IgD-negative memory B cell (primary cell): ENCODE results near the gene CCN2. TPM values are rescaled to one million over a fixed set of nuclear protein-coding genes. Genes with fewer than 3 reads are reported as not detected.
A peak's percentile ranks its signal among the peaks of the same experiment; 100 is the strongest.
"Not testable (repeated sequence)": the region's sequence is repeated elsewhere in the genome, so short reads cannot be mapped to it uniquely, and the experiment has no call there.

Experiments used
- H3K27ac Mint-ChIP-seq, 3 donors: one replicate each; pipeline ENCODE4 v1.8.0; 2020 to 2022; ENCODE audit warnings: mild to moderate bottlenecking in 3 of 3, mixed read lengths in 3 of 3, moderate library complexity in 1 of 3
- H3K27me3 Mint-ChIP-seq: one replicate; pipeline ENCODE4 v1.8.0; 2021; ENCODE audit warnings: mixed read lengths
- H3K36me3 Mint-ChIP-seq: one replicate; pipeline ENCODE4 v1.8.0; 2020; ENCODE audit warnings: mild to moderate bottlenecking, mixed read lengths
- H3K4me1 Mint-ChIP-seq, 3 donors: one replicate each; pipeline ENCODE4 v1.8.0; 2020 to 2022; ENCODE audit warnings: mixed read lengths in 3 of 3, mild to moderate bottlenecking in 1 of 3
- H3K4me3 Mint-ChIP-seq, 4 donors: one replicate each; pipeline ENCODE4 v1.8.0; 2020 to 2022; ENCODE audit warnings: mild to moderate bottlenecking in 4 of 4, mixed read lengths in 4 of 4, moderate library complexity in 3 of 4
- H3K9me3 Mint-ChIP-seq, 3 donors: one replicate each; pipeline ENCODE4 v1.8.0; 2020 to 2021; ENCODE audit warnings: mixed read lengths in 3 of 3, mild to moderate bottlenecking in 1 of 3
- polyA plus RNA-seq: library from polyadenylated mRNA; unstranded; fragments of 300-500 nt; fragmentation: Illumina TruSeq; gene quantifications from one replicate; pipeline ENCODE4 v1.2.3, GENCODE V29; 2021

CCN2 gene
- polyA plus RNA-seq, 1 donor from 2014 or later, result not detected

DNA sequence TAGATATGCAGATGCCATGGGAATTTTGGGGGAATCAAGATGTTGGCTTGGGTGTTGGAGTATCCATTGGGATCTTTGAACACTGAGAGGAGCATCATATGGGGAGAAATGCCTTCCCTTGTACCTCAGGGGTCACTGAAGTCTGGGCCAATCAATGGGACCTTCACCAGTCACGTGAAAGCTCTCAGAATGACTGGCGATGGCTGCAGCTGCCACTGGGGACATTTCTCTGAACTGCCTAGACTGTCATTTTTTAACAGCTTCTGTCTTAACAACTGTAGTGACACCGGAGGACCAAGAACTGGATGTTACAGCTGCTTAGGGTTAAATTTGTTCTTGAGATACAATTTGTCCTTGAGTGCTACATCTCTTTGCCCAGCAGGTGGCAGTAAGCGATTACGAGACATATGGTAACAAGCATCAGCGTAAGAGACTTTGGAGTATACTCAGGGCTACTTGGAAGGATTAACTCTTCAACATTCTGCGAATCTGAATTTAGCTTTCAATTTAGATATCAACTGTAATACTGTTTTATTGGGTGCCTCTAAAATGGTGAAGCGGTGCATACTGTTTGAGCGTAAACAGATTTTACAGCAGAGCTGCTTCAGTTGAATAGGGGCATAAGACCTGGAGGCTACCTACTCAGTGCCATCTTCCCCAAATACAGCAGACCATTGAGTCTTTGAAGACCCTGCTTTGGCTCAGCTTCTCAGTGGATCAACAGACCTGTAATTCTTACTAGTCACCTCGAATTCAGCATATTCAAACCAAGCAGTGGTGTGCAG is 36.0 kb downstream of the CCN2 start:
- Mint-ChIP-seq H3K27ac (no peak overlapping the region), H3K36me3 (no peaks in the 10 kb centered on the region), H3K9me3 (no peaks in the 10 kb centered on the region), H3K4me3 (no peak overlapping the region), H3K4me1 (peaks cover 9 to 21% (median 11%) of the 10 kb centered on the region in 3 donors), H3K27me3 (peaks cover 18% of the 10 kb centered on the region)

DNA sequence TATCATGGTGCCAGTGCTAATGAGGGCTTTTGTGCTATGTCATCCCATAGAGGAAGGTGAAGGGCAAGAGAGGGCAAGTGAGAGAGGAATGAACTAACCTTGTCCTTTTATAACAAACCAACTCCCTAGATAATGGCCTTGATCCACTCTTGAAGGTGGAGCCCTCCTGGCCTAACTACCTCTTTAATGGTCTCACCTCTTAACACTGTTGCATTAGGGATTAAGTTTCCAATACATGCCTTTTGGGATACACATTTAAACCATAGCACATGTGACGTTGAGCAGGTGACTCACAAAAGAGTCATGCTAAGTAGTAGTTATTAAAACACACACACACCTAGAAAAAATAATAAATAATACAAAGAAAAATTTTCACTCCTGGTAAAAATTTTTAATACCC is 36.9 kb downstream of the CCN2 start:
- peaks cover 16% of the 10 kb centered on the region for H3K27me3 Mint-ChIP-seq
- no peak overlapping the region for H3K27ac Mint-ChIP-seq
- peaks cover 0 to 1% (median 0%) of the 10 kb centered on the region in 3 donors for H3K9me3 Mint-ChIP-seq
- no peak overlapping the region for H3K4me3 Mint-ChIP-seq
- peaks cover 10 to 21% (median 11%) of the 10 kb centered on the region in 3 donors for H3K4me1 Mint-ChIP-seq
- H3K36me3 Mint-ChIP-seq, result no peaks in the 10 kb centered on the region

DNA sequence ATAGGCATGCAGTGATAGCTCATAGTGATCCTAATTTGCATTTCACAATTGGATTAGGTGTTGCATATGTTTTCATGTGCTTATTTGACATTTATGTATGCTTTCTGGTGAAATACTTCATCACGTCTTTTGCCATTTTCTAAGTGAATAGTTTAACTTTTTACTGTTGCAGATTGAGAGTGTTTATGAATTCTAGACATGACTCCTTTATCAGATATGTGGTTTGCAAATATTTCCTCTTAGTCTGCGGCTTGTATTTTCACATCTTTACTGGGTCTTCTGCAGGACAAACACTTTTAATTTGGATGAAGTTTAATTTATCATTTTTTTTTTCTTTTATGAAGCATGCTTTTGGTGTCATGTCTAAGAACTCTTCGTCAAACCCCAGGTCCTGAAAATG is 39.2 kb downstream of the CCN2 start:
- no peak overlapping the region for H3K4me3 Mint-ChIP-seq
- peaks cover 2 to 11% (median 2%) of the 10 kb centered on the region in 3 donors for H3K4me1 Mint-ChIP-seq
- H3K27me3 Mint-ChIP-seq, result peaks cover 16% of the 10 kb centered on the region
- H3K36me3 Mint-ChIP-seq, result no peaks in the 10 kb centered on the region
- H3K27ac Mint-ChIP-seq, result no peak overlapping the region
- H3K9me3 Mint-ChIP-seq, result peaks cover 0 to 1% (median 0%) of the 10 kb centered on the region in 3 donors

DNA sequence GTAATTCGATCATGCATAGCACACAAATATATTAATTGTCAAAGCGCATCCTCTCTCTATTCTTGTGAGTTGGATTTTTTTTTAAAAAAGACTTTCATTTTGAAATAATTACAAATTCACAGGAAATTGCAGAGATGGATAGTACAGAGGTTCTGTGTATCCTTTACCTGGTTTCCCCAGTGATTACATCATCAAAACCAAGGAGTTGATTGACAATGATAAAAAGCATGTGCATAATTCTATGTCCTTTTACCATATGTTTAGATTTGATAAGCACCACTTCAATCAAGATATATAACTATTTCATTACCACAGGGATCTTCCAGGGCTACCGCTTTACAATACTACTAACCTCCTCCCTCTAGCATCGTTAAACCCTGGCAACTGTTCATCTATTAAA is 40.2 kb downstream of the CCN2 start:
- H3K27ac Mint-ChIP-seq, result no peak overlapping the region
- no peaks in the 10 kb centered on the region for H3K36me3 Mint-ChIP-seq
- peaks cover 0 to 1% (median 0%) of the 10 kb centered on the region in 3 donors for H3K9me3 Mint-ChIP-seq
- no peak overlapping the region for H3K4me3 Mint-ChIP-seq
- peaks cover 14% of the 10 kb centered on the region for H3K27me3 Mint-ChIP-seq
- H3K4me1 Mint-ChIP-seq, result peaks cover 2 to 10% (median 2%) of the 10 kb centered on the region in 3 donors

DNA sequence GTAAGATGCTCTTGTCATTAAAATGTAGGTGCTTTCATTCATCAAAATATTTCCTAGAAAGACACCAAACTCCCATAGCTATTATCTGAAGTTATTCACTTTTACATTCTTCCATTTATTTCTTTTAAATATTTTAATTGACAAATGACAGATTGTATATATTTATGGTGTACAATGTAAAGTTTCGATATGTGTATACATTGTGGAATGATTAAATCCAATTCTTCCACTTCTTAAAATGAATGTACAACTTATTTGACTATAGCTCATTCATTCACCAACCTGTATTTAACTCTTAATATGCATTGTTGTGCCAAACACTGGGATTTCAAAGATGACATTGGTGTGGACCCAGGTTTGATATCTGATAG is 41.0 kb downstream of the CCN2 start:
- Mint-ChIP-seq H3K4me3 (no peak overlapping the region), H3K27ac (no peak overlapping the region), H3K36me3 (no peaks in the 10 kb centered on the region), H3K4me1 (peaks cover 2 to 7% (median 2%) of the 10 kb centered on the region in 3 donors), H3K27me3 (peaks cover 14% of the 10 kb centered on the region), H3K9me3 (peaks cover 0 to 1% (median 0%) of the 10 kb centered on the region in 3 donors)

DNA sequence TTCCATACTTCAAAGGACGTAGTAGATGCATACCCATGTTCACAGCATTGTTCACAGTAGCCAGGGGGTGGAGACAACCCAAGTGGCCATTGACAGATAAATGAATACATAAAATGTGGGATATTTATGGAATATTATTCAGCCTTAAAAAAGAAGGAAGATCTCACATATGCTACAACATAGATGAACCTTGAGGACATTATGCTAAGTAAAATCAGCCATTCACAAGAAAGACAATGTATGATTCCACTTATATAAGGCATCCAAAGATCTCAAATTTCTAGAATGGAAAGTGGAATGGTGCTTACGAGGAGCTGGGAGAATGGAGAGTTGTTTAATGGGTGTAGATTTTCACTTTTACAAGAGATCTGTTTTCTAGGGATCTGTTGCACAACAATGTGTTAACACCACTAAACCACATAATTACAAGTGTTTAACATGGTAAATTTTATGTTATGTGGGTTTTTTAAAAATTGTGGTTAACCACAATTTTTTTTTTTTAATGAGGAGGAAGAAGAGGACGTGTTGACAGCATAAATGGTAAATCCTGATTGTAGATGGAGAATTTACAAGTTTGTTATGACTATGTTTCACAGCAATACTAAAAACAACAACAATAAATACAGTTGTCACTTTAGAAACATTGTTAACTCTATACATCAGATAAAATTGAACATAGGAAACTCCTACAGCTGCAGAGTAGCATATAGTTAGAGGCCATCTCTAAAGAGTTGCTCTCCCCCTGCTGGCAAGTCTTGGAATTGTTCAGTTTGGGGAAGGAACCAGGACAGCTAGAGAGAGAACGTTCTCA is 41.6 kb downstream of the CCN2 start:
- Mint-ChIP-seq H3K9me3 (peaks cover 0 to 1% (median 0%) of the 10 kb centered on the region in 3 donors), H3K27ac (peak overlapping the region in 2 of 3 donors; percentile 27 to 59), H3K27me3 (peaks cover 10% of the 10 kb centered on the region), H3K4me3 (no peak overlapping the region), H3K4me1 (peaks cover 2 to 5% (median 2%) of the 10 kb centered on the region in 3 donors), H3K36me3 (no peaks in the 10 kb centered on the region)

DNA sequence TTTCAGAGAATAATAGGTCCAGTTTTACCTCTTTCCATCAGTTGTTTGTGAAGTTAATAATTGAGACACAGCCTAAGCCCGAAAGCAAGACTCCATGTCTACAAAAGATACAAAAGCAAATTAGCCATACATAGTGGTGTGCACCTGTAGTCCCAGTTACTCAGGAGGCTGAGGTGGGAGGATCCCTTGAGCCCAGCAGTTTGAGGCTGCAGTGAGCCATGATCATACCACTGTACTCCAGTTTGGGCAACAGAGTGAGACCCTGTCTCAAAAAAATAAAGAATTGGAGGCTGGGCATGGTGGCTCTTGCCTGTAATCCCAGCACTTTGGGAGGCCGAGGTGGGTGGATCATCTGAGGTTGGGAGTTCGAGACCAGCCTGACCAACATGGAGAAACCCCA is 42.4 kb downstream of the CCN2 start:
- H3K4me1 Mint-ChIP-seq, H3K27me3 Mint-ChIP-seq, H3K9me3 Mint-ChIP-seq, H3K36me3 Mint-ChIP-seq, H3K4me3 Mint-ChIP-seq: not testable (repeated sequence)
- H3K27ac Mint-ChIP-seq, result peak overlapping the region in 1 of 3 donors; percentile 13

DNA sequence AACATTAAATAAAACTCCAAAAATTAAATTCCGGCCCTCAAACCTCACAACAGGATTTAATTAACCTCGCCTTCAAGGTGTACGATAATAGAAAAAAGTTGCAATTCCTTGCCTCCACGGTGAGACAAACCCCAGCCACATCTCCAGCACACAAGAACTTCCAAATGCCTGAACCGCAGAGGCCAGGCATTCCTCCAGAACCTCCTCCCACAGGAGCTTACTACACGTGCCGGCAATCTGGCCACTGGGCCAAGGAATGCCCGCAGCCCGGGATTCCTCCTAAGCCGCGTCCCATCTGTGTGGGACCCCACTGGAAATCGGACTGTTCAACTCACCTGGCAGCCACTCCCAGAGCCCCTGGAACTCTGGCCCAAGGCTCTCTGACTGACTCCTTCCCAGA is 47.4 kb downstream of the CCN2 start:
- H3K27ac Mint-ChIP-seq, H3K9me3 Mint-ChIP-seq, H3K27me3 Mint-ChIP-seq, H3K36me3 Mint-ChIP-seq, H3K4me3 Mint-ChIP-seq, H3K4me1 Mint-ChIP-seq: not testable (repeated sequence)

DNA sequence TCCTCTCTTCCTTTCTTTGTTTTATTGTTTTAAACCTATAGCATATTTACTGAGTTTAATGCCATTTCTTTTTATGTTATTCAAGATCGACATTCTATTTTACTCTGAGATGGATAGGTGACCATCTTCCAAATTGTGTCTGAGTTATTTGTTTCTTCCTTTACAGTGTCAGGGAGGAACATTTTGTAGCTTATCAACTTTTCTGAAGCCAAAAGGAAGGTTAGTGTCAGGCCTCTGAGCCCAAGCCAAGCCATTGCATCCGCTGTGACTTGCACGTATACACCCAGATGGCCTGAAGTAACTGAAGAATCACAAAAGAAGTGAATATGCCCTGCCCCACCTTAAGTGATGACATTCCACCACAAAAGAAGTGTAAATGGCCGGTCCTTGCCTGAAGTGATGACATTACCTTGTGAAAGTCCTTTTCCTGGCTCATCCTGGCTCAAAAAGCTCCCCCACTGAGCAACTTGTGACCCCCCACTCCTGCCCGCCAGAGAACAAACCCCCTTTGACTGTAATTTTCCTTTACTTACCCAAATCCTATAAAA is 49.8 kb downstream of the CCN2 start:
- not testable (repeated sequence) for H3K4me3 Mint-ChIP-seq, H3K36me3 Mint-ChIP-seq, H3K27me3 Mint-ChIP-seq, H3K27ac Mint-ChIP-seq, H3K9me3 Mint-ChIP-seq, H3K4me1 Mint-ChIP-seq

DNA sequence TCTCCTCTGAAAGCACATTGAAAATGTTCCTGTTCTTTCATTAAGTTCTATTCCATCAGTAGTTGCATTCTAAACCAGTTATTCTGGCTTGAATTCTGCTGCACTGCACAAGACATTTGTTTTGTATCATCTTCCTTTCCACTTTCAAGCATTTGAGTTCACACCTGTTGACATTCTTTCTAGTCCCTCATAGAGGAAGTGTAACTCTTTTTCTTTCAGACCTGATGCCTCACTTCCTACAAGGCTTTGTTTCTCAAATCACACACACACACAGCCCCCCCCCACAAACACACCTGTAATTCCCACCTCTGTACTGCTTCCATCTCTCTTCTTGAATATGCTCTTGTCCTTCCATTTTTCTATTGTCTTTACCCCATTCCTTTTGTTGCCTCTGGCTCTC is 50.9 kb downstream of the CCN2 start:
- Mint-ChIP-seq H3K9me3 (peaks cover 2 to 9% (median 5%) of the 10 kb centered on the region in 3 donors), H3K4me1 (peaks cover 0 to 4% (median 0%) of the 10 kb centered on the region in 3 donors), H3K27ac (no peak overlapping the region), H3K36me3 (peaks cover 2% of the 10 kb centered on the region), H3K4me3 (no peak overlapping the region), H3K27me3 (peaks cover 4% of the 10 kb centered on the region)

DNA sequence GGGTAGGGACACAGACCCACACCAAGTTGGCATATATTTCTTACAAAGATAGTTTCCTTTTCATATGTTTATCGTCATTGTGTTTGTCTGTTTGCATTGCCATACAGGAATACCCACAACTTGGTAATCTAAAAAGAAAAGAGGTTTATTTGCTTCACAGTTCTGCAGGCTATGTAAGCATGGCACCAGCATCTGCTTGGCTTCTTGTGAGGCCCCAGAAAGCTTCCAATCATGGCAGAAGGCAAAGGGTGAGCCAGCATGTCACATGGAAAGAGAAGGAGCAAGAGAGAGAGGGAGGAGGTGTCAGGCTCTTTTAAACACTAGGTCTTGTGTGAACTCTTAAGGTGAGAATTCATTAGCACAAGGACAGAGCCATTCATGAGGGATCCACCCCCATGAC is 52.5 kb downstream of the CCN2 start:
- Mint-ChIP-seq H3K4me3 (no peak overlapping the region), H3K27ac (no peak overlapping the region), H3K36me3 (peaks cover 2% of the 10 kb centered on the region), H3K9me3 (peaks cover 2 to 9% (median 5%) of the 10 kb centered on the region in 3 donors), H3K4me1 (peaks cover 0 to 4% (median 0%) of the 10 kb centered on the region in 3 donors), H3K27me3 (peaks cover 7% of the 10 kb centered on the region)

Other genes with a start within 250 kb of the CCN2 start
- gene OR2A4, start 250.0 kb downstream of the CCN2 start, polyA plus RNA-seq, result not detected
- not detected for gene CTAGE9, start 240.4 kb downstream of the CCN2 start, polyA plus RNA-seq
- 0.34 TPM for gene ENPP1, start 143.4 kb downstream of the CCN2 start, polyA plus RNA-seq